Upper lobe of left lung (tissue), 4 donors: ENCODE data around the gene SERPINH1.

Experiments used
- POLR2A ChIP-seq, 4 donors: fragments of 450-650 bp; IDR thresholded peaks; one replicate each; pipeline ENCODE4 v1.5.1; 2016 to 2017; ENCODE audit warnings: antibody characterized with exemption in 4 of 4, mild to moderate bottlenecking in 2 of 4
- POLR2AphosphoS5 ChIP-seq, 2 donors: sonication (generic); formaldehyde crosslinking; IDR thresholded peaks; one replicate each; pipeline ENCODE4 v1.5.1; 2017; ENCODE audit warnings: antibody characterized with exemption in 2 of 2
- TF ChIP-seq, protein P1 (sequence below), 6 experiments: fragments of 450-650 bp in 4 of 6; fragments of 200-600 bp in 2 of 6; sonication (generic) in 2 of 6; IDR thresholded peaks; one replicate each; pipeline ENCODE4 v1.5.1; 2016 to 2019; ENCODE audit warnings: antibody characterized with exemption in 6 of 6

DNA sequence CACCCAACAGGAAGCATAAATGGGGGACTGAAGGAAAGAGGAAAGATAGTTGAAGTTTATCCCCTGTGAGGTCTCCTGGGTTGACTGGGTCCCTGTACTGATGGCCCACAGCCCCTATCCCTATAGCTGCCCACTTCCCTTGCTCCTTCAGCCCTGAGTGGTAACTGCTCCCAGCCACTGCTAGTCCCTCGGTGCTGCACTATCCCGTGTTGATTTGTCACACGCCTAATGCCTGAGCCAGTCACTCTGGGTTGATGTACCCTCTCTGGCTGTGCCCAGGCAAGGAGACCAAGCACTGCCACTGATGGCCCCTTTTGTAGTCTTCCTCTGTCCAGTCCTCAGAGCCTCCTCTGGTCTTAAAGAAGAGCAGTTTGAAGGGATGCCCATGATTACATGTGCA, 45.9 kb upstream of the SERPINH1 start:
- TF ChIP-seq, protein P1, sequence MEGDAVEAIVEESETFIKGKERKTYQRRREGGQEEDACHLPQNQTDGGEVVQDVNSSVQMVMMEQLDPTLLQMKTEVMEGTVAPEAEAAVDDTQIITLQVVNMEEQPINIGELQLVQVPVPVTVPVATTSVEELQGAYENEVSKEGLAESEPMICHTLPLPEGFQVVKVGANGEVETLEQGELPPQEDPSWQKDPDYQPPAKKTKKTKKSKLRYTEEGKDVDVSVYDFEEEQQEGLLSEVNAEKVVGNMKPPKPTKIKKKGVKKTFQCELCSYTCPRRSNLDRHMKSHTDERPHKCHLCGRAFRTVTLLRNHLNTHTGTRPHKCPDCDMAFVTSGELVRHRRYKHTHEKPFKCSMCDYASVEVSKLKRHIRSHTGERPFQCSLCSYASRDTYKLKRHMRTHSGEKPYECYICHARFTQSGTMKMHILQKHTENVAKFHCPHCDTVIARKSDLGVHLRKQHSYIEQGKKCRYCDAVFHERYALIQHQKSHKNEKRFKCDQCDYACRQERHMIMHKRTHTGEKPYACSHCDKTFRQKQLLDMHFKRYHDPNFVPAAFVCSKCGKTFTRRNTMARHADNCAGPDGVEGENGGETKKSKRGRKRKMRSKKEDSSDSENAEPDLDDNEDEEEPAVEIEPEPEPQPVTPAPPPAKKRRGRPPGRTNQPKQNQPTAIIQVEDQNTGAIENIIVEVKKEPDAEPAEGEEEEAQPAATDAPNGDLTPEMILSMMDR (IDR thresholded peaks at IDR 0.05), result no peak
- TF ChIP-seq POLR2A (IDR thresholded peaks at IDR 0.05) (no peak), POLR2AphosphoS5 (IDR thresholded peaks at IDR 0.05) (no peak)
